Gastrocnemius medialis (tissue), 4 donors: ENCODE measurements around the gene C1RL. TPM values are rescaled to one million over a fixed set of nuclear protein-coding genes. Genes with fewer than 3 reads are reported as not detected.
"Not testable (repeated sequence)": the region's sequence is repeated elsewhere in the genome, so short reads cannot be mapped to it uniquely, and the experiment has no call there.

Source experiments
- ATAC-seq, 2 donors: fragments of 150-250 bp; one replicate each; pipeline ENCODE4 v1.9.1; 2016
- DNase-seq, 2 donors: peaks; one replicate each; pipeline ENCODE4 v3.0.0-alpha.2; 2019
- H3K27ac ChIP-seq, 4 donors: fragments of 200-600 bp; sonication (generic); 1 replicate in 1 of 4; 2 replicates in 3 of 4; pipeline ENCODE4 v1.5.1; 2016 to 2018; ENCODE audit warnings: mild to moderate bottlenecking in 2 of 4, moderate library complexity in 1 of 4
- H3K27me3 ChIP-seq, 3 donors: fragments of 200-600 bp; sonication (generic) in 2 of 3; 1 replicate in 1 of 3; 2 replicates in 2 of 3; pipeline versions ENCODE4 v1.5.1 to v1.6.0; 2016 to 2019; ENCODE audit warnings: mild to moderate bottlenecking in 1 of 3, moderate library complexity in 1 of 3
- H3K36me3 ChIP-seq, 2 donors: fragments of 200-600 bp; sonication (generic) in 1 of 2; one replicate each; pipeline ENCODE4 v1.5.1; 2017 to 2018
- H3K4me1 ChIP-seq, 2 donors: fragments of 200-600 bp; sonication (generic) in 1 of 2; one replicate each; pipeline ENCODE4 v1.5.1; 2016 to 2017; ENCODE audit warnings: mild to moderate bottlenecking in 2 of 2
- H3K4me3 ChIP-seq, 4 donors: fragments of 200-600 bp; sonication (generic) in 3 of 4; 1 replicate in 1 of 4; 2 replicates in 3 of 4; pipeline ENCODE4 v1.5.1; 2016 to 2019; ENCODE audit warnings: mild to moderate bottlenecking in 2 of 4
- H3K9me3 ChIP-seq, 3 donors: fragments of 200-600 bp; sonication (generic) in 2 of 3; 1 replicate in 1 of 3; 2 replicates in 2 of 3; pipeline ENCODE4 v1.5.1; 2016 to 2019
- POLR2A ChIP-seq, 2 donors: fragments of 450-650 bp; IDR thresholded peaks; one replicate each; pipeline ENCODE4 v1.6.1; 2017; ENCODE audit warnings: antibody characterized with exemption in 2 of 2, mild to moderate bottlenecking in 2 of 2, moderate library complexity in 2 of 2
- in situ Hi-C, 4 donors: fragments of 200-750 bp; cut with MboI; loops; one replicate each; pipeline versions ENCODE4 v1.15.0 to v1.8.0; 2017; ENCODE audit warnings: low sequenced_read_pairs in 4 of 4
- intact Hi-C: fragments of 100-400 bp; cut with DNase I; formaldehyde crosslinking; loops from one replicate; pipeline ENCODE4 v1.15.1; 2023; ENCODE audit warnings: low total_unique reads
- total RNA-seq, 4 donors: library from RNA; depleted of rRNA; stranded (reverse); fragments of >200 nt; gene quantifications; one replicate each; pipeline versions ENCODE4 v1.1.0 to v1.2.3, GENCODE V29; 2016
- TF ChIP-seq, protein P1 (sequence below), 5 experiments: fragments of 450-650 bp in 3 of 5; fragments of 200-600 bp in 2 of 5; sonication (generic) in 2 of 5; IDR thresholded peaks in 4 of 5; conservative IDR thresholded peaks in 1 of 5; 1 replicate in 4 of 5; 2 replicates in 1 of 5; pipeline ENCODE4 v1.5.1; 2016 to 2019; ENCODE audit warnings: antibody characterized with exemption in 5 of 5, mild to moderate bottlenecking in 3 of 5, moderate library complexity in 3 of 5

The C1RL gene
- total RNA-seq, 4 donors from 2014 or later = 15.0 to 18.7 (median 16.7) TPM

DNA sequence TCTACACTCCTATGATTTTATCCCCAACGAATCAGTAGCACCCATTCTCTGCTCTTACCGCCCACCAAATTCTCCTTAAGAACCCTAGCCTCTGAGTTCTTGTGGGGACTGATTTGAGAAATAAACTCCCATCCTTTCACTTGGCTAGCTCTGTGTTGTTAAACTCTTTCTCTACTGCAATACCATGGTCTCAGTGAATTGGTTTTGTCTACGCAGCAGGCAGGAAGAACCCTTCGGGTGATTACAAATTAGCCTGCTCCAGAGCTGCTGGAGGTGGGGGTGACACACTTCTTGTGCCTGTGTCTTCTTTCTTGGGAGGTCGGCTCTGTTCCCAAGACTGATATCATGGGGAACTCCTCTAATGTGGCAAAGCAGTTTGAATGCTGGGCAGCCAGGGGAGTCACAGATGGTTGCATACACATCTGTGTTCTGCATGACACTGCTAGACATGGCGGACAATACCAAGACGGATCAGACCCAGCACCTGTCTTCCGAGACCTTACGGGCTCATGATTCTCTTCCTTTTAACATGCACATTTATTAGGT, 50.1 kb downstream of the C1RL start:
- in situ Hi-C loops = loop anchor here in 1 of 4 donors (5.0 kb wide), 1 partner anchor 33 kb away; the partner anchor contains the start of gene C1R
- Histone ChIP-seq H3K9me3 (no peaks in the 10 kb centered on the region), H3K27ac (no peak overlapping the region), H3K36me3 (no peaks in the 10 kb centered on the region), H3K4me1 (peaks cover 14 to 25% of the 10 kb centered on the region in 2 donors), H3K27me3 (no peaks in the 10 kb centered on the region), H3K4me3 (no peak overlapping the region)
- no peak for TF ChIP-seq POLR2A (IDR thresholded peaks at IDR 0.05)
- TF ChIP-seq, protein P1, sequence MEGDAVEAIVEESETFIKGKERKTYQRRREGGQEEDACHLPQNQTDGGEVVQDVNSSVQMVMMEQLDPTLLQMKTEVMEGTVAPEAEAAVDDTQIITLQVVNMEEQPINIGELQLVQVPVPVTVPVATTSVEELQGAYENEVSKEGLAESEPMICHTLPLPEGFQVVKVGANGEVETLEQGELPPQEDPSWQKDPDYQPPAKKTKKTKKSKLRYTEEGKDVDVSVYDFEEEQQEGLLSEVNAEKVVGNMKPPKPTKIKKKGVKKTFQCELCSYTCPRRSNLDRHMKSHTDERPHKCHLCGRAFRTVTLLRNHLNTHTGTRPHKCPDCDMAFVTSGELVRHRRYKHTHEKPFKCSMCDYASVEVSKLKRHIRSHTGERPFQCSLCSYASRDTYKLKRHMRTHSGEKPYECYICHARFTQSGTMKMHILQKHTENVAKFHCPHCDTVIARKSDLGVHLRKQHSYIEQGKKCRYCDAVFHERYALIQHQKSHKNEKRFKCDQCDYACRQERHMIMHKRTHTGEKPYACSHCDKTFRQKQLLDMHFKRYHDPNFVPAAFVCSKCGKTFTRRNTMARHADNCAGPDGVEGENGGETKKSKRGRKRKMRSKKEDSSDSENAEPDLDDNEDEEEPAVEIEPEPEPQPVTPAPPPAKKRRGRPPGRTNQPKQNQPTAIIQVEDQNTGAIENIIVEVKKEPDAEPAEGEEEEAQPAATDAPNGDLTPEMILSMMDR (IDR thresholded peaks at IDR 0.05 in 4 of 5, conservative IDR thresholded peaks at IDR 0.05 in 1 of 5) = no peak
- intact Hi-C loops = no loop called here
- ATAC-seq (no peak), DNase-seq (no peak)

DNA sequence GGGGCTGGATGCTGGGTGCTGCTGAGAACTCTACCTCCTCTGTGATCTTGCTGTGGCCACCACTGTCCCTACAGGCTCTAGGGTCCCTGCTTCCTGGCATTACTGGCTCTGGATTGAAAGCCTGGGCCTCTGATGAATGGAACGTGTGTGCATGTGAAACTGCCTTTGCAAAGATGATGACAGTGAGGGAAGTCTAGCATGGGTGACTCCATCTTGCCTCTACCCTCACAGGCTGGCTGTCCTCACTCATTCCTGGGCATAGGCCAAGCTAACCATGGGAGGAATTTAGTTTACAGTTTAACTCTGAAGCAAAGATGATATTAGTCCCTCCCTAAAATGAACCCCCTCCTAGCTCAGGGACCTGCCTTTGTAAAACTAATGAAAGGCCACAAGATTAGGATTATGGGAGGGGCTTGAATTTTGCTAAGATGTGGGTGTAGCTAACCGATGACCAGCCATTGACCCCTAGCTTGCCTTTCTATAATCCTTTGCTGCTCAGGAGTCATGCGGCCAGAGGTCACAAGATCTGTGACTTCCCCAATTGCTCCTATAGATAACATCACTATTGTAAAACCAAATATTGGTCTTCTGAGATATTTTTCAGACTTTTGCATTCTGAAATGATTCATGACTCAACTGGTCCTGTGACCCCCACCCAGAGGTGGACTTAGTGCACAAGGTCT, 50.7 kb downstream of the C1RL start:
- in situ Hi-C loops (loop anchor here in 1 of 4 donors (5.0 kb wide), 1 partner anchor 34 kb away; the partner anchor contains the start of gene C1R), intact Hi-C loops (no loop called here)
- Histone ChIP-seq H3K4me1 (peaks cover 14 to 25% of the 10 kb centered on the region in 2 donors), H3K9me3 (no peaks in the 10 kb centered on the region), H3K27me3 (no peaks in the 10 kb centered on the region), H3K36me3 (no peaks in the 10 kb centered on the region), H3K4me3 (no peak overlapping the region), H3K27ac (no peak overlapping the region)
- ATAC-seq (no peak), DNase-seq (no peak)
- TF ChIP-seq, protein P1 (IDR thresholded peaks at IDR 0.05 in 4 of 5, conservative IDR thresholded peaks at IDR 0.05 in 1 of 5) = no peak
- no peak for TF ChIP-seq POLR2A (IDR thresholded peaks at IDR 0.05)

DNA sequence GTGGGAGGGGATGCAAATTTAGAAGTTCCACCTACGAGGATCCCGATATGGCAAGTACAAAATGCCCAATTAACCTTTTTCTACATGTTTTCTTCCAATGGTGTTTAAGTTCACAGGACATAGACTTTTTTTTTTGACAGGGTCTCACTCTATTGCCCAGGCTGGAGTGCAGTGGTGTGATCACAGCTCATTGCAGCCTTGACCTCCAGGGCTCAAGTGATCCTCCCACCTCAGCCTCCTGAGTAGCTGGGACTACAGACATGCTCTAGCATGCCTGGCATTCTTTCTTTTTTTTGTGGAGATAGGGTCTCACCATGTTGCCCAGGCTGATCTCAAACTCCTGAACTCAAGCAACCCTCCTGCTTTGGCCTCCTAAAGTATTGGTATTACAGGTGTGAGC, 53.3 kb downstream of the C1RL start:
- peaks cover 8 to 12% of the 10 kb centered on the region in 2 donors for H3K4me1 ChIP-seq
- DNase-seq, ATAC-seq, H3K4me3 ChIP-seq, H3K9me3 ChIP-seq, H3K27ac ChIP-seq, H3K27me3 ChIP-seq, intact Hi-C loops, H3K36me3 ChIP-seq: not testable (repeated sequence)
- in situ Hi-C loops = loop anchor here in 1 of 4 donors (5.0 kb wide), 1 partner anchor 37 kb away; the partner anchor contains the start of gene C1R

DNA sequence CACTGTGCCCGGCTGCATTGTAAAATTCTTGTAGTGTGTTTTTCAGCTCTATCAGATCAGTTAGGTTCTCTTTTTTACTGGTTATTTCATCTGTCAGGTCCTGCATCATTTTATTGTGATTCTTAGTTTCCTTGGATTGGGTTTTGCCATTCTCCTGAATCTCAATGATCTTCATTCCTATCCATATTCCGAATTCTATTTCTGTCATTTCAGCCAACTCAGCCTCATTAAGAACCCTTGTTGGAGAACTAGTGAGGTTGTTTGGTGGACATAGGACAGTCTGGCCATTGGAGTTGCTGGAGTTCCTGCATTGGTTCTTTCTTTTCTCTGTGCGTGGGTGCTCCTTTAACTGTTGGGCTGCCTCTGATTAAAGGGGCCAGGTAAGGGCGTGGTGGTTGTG, 54.1 kb downstream of the C1RL start:
- no peak for DNase-seq
- H3K36me3 ChIP-seq = no peaks in the 10 kb centered on the region
- H3K9me3 ChIP-seq = no peaks in the 10 kb centered on the region
- ATAC-seq = no peak
- intact Hi-C loops = no loop called here
- no peak for TF ChIP-seq POLR2A (IDR thresholded peaks at IDR 0.05)
- TF ChIP-seq, protein P1 (IDR thresholded peaks at IDR 0.05 in 4 of 5, conservative IDR thresholded peaks at IDR 0.05 in 1 of 5) = no peak
- H3K27me3 ChIP-seq = no peaks in the 10 kb centered on the region
- H3K4me1 ChIP-seq = peaks cover 12 to 13% of the 10 kb centered on the region in 2 donors
- no peak overlapping the region for H3K4me3 ChIP-seq
- H3K27ac ChIP-seq = no peak overlapping the region
- in situ Hi-C loops = loop anchor here in 1 of 4 donors (5.0 kb wide), 1 partner anchor 37 kb away; the partner anchor contains the start of gene C1R

DNA sequence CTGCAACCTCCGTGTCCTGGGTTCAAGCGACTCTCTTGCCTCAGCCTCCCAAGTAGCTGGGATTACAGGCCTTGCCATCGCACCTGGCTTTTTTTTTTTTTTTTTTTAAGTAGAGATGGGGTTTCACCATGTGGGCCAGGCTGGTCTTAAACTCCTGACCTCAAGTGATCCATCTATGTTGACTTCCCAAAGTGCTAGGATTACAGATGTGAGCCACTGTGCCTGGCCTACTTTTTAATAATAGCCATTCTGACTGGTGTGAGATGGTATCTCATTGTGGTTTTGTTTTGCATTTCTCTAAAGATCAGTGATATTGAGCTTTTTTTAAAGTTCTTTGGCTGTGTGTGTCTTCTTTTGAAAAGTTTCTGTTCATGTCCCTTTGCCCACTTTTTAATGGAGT, 59.0 kb downstream of the C1RL start:
- in situ Hi-C loops, DNase-seq, H3K9me3 ChIP-seq, H3K4me3 ChIP-seq, intact Hi-C loops, H3K36me3 ChIP-seq, H3K27me3 ChIP-seq: not testable (repeated sequence)
- H3K27ac ChIP-seq = peak overlapping the region; percentile 41 to 73 (median 70)
- H3K4me1 ChIP-seq = peaks cover 17 to 18% of the 10 kb centered on the region in 2 donors
- peak; percentile 93 to 96 for ATAC-seq

DNA sequence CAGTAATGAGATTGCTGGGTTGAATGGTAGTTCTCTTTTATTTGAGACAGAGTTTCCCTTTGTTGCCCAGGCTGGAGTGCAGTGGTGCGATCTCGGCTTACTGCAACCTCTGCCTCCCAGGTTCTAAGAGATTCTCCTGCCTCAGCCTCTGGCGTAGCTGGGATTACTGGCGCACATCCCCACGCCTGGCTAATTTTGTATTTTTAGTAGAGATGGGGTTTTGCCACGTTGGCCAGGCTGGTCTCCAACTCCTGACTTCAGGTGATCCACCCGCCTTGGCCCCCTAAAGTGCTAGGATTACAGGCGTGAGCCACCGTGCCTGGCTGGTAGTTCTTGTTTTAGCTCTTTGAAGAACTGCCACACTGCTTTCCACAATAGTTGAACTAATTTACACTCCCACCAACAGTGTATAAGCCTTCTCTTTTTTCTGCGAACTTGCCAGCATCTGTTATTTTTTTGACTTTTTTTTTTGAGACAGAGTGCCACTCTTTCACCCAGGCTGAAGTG, 59.5 kb downstream of the C1RL start:
- H3K27me3 ChIP-seq, intact Hi-C loops: not testable (repeated sequence)
- peak; percentile 12 to 30 for ATAC-seq

More for the DNA sequence above, 59.5 kb downstream of the C1RL start:
- DNase-seq, in situ Hi-C loops, H3K9me3 ChIP-seq, H3K36me3 ChIP-seq, H3K4me3 ChIP-seq: not testable (repeated sequence)
- H3K4me1 ChIP-seq = peaks cover 17 to 18% of the 10 kb centered on the region in 2 donors
- H3K27ac ChIP-seq = peak overlapping the region; percentile 41 to 73 (median 70)
